K562 (cell line): ENCODE results near the gene DNAJC9. TPM values are rescaled to one million over a fixed set of nuclear protein-coding genes. Genes with fewer than 3 reads are reported as not detected.

ENCODE experiments used
- BCOR ChIP-seq: fragments of 450-650 bp; IDR thresholded peaks from 2 replicates; pipeline ENCODE4 v1.6.1; 2016
- BMI1 ChIP-seq: fragments of 150-350 bp; IDR thresholded peaks from 2 replicates; pipeline ENCODE4 v1.6.1; 2014; ENCODE audit warnings: low read length
- DNMT1 ChIP-seq: fragments of 450-650 bp; IDR thresholded peaks from 2 replicates; pipeline ENCODE4 v1.6.1; 2016; ENCODE audit warnings: antibody characterized with exemption, mild to moderate bottlenecking
- FOXP1 ChIP-seq: sonication (generic); formaldehyde crosslinking; IDR thresholded peaks from 2 replicates; pipeline ENCODE4 v1.8.0; 2022; ENCODE audit warnings: mild to moderate bottlenecking, missing genetic modification reagents
- KLF13 ChIP-seq: fragments of 450-650 bp; IDR thresholded peaks from 2 replicates; pipeline ENCODE4 v1.6.1; 2016; ENCODE audit warnings: missing genetic modification characterization, low read depth, mild to moderate bottlenecking, missing compliant biosample characterization, moderate library complexity, borderline replicate concordance
- MEIS2 ChIP-seq: fragments of 450-650 bp; IDR thresholded peaks from 2 replicates; pipeline ENCODE4 v1.6.1; 2014; ENCODE audit warnings: mild to moderate bottlenecking; ENCODE audit not compliant: partially characterized antibody
- NCOA1 ChIP-seq: fragments of 450-650 bp; IDR thresholded peaks from 2 replicates; pipeline ENCODE4 v1.6.1; 2016; ENCODE audit warnings: low read depth
- POLR2B ChIP-seq: fragments of 450-650 bp; IDR thresholded peaks from 2 replicates; pipeline ENCODE4 v1.6.1; 2018; ENCODE audit warnings: low read depth; ENCODE audit not compliant: partially characterized antibody
- RBM14 ChIP-seq: fragments of 200-400 bp; formaldehyde crosslinking; IDR thresholded peaks from 2 replicates; pipeline ENCODE4 v1.6.1; 2018; ENCODE audit warnings: low read depth, mild to moderate bottlenecking, low read length, moderate library complexity, borderline replicate concordance; ENCODE audit not compliant: insufficient read depth
- SAFB2 ChIP-seq: fragments of 200-400 bp; formaldehyde crosslinking; IDR thresholded peaks from 2 replicates; pipeline ENCODE4 v1.6.1; 2018; ENCODE audit warnings: borderline replicate concordance, low read length, low read depth, moderate library complexity; ENCODE audit not compliant: severe bottlenecking
- SNIP1 ChIP-seq: fragments of 450-650 bp; IDR thresholded peaks from 2 replicates; pipeline ENCODE4 v1.7.1; 2017; ENCODE audit warnings: low read depth, mild to moderate bottlenecking
- STAT6 ChIP-seq: sonication (generic); formaldehyde crosslinking; IDR thresholded peaks from 2 replicates; pipeline ENCODE4 v1.8.1; 2023; ENCODE audit warnings: mild to moderate bottlenecking, missing genetic modification reagents
- U2AF2 ChIP-seq: fragments of 200-400 bp; formaldehyde crosslinking; optimal IDR thresholded peaks from 2 replicates; pipeline ENCODE3; 2017; ENCODE audit warnings: low read depth, mild to moderate bottlenecking, low read length
- VEZF1 ChIP-seq: fragments of 200-800 bp; sonication (Bioruptor generic); IDR thresholded peaks from 2 replicates; pipeline ENCODE4 v1.6.1; 2017; ENCODE audit warnings: missing genetic modification characterization, missing compliant biosample characterization
- ZBED1 ChIP-seq: IDR thresholded peaks from 2 replicates; pipeline ENCODE4 v1.6.1; 2014
- ZBTB1 ChIP-seq: sonication (generic); formaldehyde crosslinking; IDR thresholded peaks from 2 replicates; pipeline ENCODE4 v1.8.1; 2023; ENCODE audit warnings: missing genetic modification reagents, low read depth, mild to moderate bottlenecking, borderline replicate concordance
- ZNF212 ChIP-seq: fragments of 450-650 bp; formaldehyde crosslinking; IDR thresholded peaks from 2 replicates; pipeline ENCODE4 v1.4.0; 2020; ENCODE audit warnings: mild to moderate bottlenecking
- ZNF253 ChIP-seq: fragments of 250-450 bp; sonication (Bioruptor Pico); conservative IDR thresholded peaks from 2 replicates; pipeline ENCODE4 v1.6.1; 2021; ENCODE audit warnings: mild to moderate bottlenecking
- ZNF507 ChIP-seq: conservative IDR thresholded peaks from 2 replicates; pipeline ENCODE4 v1.6.1; 2017; ENCODE audit warnings: missing genetic modification characterization, missing compliant biosample characterization
- polyA plus RNA-seq, 8 experiments: library from polyadenylated mRNA; depleted of rRNA in 4 of 8; stranded (reverse) in 5 of 8; unstranded in 3 of 8; fragments of >200 nt; fragmentation: Nextera tagmentation in 2 of 8; fragmentation: Illumina TruSeq in 1 of 8; extraction: Ambion mirVana in 2 of 8; extraction: Trizol in 1 of 8; gene quantifications; 2 replicates each; pipeline versions ENCODE4 v1.2.1 to v1.2.3, GENCODE V29; 2011 to 2014; ENCODE audit warnings: inconsistent platforms in 1 of 8, missing spikeins in 1 of 8
- total RNA-seq, 7 experiments: library from RNA; depleted of rRNA in 6 of 7; stranded (reverse); fragments of >200 nt in 6 of 7; fragmentation: Illumina TruSeq in 2 of 7; extraction: Trizol in 2 of 7; gene quantifications; 2 replicates each; pipeline versions ENCODE4 v1.2.1 to v1.2.3, GENCODE V29; 2011 to 2021; ENCODE audit warnings: low replicate concordance in 1 of 7
- TF ChIP-seq, protein P1 (sequence below), 2 experiments: fragments of 450-650 bp; IDR thresholded peaks; 2 replicates each; pipeline ENCODE4 v1.6.1; 2016
- TF ChIP-seq, protein P2 (sequence below): fragments of 250-450 bp; sonication (Bioruptor Pico); IDR thresholded peaks from 2 replicates; pipeline ENCODE4 v1.5.0; 2021; ENCODE audit warnings: mild to moderate bottlenecking, borderline replicate concordance

The DNAJC9 gene
- total and polyA plus RNA-seq, 9 of the 15 experiments (the other 6 are each of a cell fraction or from before 2014, with no cell fraction given): 66.7 to 133 (median 102) TPM

DNA sequence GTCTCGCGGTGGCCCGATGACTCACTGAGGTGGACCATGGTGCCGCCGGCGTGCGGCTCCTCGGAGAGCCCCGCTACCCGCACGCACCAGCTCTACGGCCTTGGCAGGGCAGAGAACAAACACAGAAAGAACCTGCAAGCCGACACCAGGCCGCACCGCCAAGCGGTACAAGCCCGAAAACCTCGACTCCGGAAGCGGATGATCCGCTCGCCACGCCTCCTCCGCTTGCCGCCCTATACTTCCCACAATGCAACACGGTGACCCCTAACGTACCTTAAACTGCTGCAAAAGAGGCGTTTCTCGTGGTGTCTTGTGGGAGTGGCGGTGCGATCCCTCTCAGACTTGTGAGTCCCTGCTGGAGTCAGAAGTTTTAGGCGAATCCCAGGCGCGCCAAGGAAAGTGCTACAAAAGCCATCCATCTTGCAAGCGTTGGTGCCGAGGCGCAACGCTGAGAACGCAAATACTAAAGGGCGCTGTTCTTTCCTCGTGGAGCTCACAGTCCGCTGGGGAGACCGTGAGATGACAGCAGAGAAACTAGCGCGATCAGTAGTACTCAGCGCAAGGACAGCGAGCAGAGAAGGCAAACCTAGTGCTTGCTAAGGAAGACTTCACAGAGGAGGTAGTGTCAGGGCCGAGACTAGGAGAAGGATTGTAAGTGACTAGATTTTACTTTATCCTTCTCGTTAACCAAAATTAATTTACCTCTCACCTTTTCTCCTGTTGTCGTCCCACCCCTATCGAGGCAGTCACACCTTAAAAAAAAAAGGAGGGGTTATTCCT, 5.6 kb upstream of the DNAJC9 start, which contains the start of gene MRPS16 (continued):
- no peak for TF ChIP-seq RBM14
- TF ChIP-seq MEIS2: peak; percentile 62
- TF ChIP-seq, protein P1, sequence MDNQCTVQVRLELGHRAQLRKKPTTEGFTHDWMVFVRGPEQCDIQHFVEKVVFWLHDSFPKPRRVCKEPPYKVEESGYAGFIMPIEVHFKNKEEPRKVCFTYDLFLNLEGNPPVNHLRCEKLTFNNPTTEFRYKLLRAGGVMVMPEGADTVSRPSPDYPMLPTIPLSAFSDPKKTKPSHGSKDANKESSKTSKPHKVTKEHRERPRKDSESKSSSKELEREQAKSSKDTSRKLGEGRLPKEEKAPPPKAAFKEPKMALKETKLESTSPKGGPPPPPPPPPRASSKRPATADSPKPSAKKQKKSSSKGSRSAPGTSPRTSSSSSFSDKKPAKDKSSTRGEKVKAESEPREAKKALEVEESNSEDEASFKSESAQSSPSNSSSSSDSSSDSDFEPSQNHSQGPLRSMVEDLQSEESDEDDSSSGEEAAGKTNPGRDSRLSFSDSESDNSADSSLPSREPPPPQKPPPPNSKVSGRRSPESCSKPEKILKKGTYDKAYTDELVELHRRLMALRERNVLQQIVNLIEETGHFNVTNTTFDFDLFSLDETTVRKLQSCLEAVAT (IDR thresholded peaks at IDR 0.05): peak in 1 of 2 experiments; percentile 64; a peak in 2 of 4 replicates
- TF ChIP-seq ZBTB1 (CRISPR knock-in tag): peak; percentile 82; the same call in 1 of the 2 replicates
- no peak for TF ChIP-seq SNIP1
- no peak for TF ChIP-seq ZNF507
- TF ChIP-seq KLF13 (tag): peak; percentile 95
- no peak for TF ChIP-seq SAFB2
- TF ChIP-seq POLR2B: peak; percentile 95
- peak; percentile 64 for TF ChIP-seq VEZF1 (CRISPR knock-in tag)
- peak; percentile 91; the same call in 1 of the 2 replicates for TF ChIP-seq ZBED1
- no peak for TF ChIP-seq DNMT1
- no peak for TF ChIP-seq ZNF253
- TF ChIP-seq, protein P2, sequence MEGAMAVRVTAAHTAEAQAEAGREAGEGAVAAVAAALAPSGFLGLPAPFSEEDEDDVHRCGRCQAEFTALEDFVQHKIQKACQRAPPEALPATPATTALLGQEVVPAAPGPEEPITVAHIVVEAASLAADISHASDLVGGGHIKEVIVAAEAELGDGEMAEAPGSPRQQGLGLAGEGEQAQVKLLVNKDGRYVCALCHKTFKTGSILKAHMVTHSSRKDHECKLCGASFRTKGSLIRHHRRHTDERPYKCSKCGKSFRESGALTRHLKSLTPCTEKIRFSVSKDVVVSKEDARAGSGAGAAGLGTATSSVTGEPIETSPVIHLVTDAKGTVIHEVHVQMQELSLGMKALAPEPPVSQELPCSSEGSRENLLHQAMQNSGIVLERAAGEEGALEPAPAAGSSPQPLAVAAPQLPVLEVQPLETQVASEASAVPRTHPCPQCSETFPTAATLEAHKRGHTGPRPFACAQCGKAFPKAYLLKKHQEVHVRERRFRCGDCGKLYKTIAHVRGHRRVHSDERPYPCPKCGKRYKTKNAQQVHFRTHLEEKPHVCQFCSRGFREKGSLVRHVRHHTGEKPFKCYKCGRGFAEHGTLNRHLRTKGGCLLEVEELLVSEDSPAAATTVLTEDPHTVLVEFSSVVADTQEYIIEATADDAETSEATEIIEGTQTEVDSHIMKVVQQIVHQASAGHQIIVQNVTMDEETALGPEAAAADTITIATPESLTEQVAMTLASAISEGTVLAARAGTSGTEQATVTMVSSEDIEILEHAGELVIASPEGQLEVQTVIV (CRISPR knock-in tag): peak; percentile 95
- peak; percentile 40 for TF ChIP-seq BCOR
- no peak for TF ChIP-seq ZNF212 (CRISPR knock-in tag)
- TF ChIP-seq FOXP1 (CRISPR knock-in tag): 0 out of 2 replicates have a peak, but pooled peaks have one; percentile 75
- TF ChIP-seq U2AF2: no peak
- TF ChIP-seq STAT6 (CRISPR knock-in tag): peak; percentile 55; the same call in 1 of the 2 replicates
- peak; percentile 33; the same call in 1 of the 2 replicates for TF ChIP-seq NCOA1
- no peak for TF ChIP-seq BMI1
